ENCODE data around the gene RGS3.
A peak's percentile ranks its signal among the peaks of the same experiment; 100 is the strongest.
"Not testable (repeated sequence)": the region's sequence is repeated elsewhere in the genome, so short reads cannot be mapped to it uniquely, and the experiment has no call there.

Gene RGS3

GRCh38 chr9:113545068-113545467 is 81.5 kb downstream of the RGS3 start:
- Histone ChIP-seq H3K4me1 (ENCODE audit: control insufficient read depth, insufficient read depth, low read length) (peaks cover 12% of the 10 kb centered on the region), H3K4me2 (ENCODE audit: low read length) (no peak overlapping the region), H3K9ac (ENCODE audit: low read depth, low read length) (no peak overlapping the region), H3K27me3 (ENCODE audit: control insufficient read depth, insufficient read depth, low read length) (peaks cover 15% of the 10 kb centered on the region), H3K9me3 (replicated peaks; ENCODE audit: low read length) (no peaks in the 10 kb centered on the region), H3K36me3 (ENCODE audit: insufficient read depth, low read length) (no peaks in the 10 kb centered on the region), H3K4me3 (ENCODE audit: low read length) (no peak overlapping the region)

DNA sequence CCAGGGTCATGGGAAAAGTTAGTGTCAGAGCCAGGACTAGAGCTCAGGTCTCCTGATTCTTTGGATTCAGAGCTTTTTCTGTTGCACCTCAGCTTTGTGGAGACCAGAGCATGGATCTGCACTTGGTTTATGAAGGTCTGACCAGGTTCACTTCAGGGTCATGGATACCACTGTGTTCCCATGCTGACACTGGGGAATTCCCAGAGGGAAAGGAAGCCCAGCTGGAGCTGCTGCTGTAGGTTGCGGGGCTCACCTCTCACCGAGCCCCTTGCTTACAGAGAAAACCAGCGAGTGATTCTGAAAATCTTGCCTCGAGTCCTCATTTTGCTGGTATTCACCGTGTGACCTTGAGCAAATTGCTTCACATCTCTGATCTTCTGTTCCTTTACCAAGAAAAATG is 83.0 kb downstream of the RGS3 start:
- Histone ChIP-seq H3K27me3 (ENCODE audit: control insufficient read depth, insufficient read depth, low read length) (peaks cover 12% of the 10 kb centered on the region), H3K4me1 (ENCODE audit: control insufficient read depth, insufficient read depth, low read length) (peaks cover 12% of the 10 kb centered on the region), H3K4me3 (ENCODE audit: low read length) (no peak overlapping the region)

DNA sequence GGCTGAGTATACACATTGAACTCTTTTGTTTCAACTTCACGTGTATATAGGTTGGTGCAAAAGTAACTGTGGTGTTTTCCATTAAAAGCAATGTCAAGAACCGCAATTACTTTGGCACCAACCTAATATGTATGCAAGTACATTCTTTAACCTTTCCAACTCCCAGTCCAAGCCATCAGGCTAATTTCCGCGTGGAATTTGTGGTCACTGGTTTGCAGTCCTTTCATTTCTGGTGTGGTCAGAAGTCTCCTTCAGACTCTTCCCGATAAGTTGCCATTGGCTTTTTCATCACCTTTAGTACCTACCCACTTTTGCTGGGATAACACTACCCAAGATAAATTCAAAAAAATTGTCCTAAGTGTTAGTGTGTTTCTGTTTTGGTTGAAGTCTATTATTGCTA is 84.0 kb downstream of the RGS3 start:
- Histone ChIP-seq H3K4me3 (ENCODE audit: low read length) (no peak overlapping the region), H3K4me1 (ENCODE audit: control insufficient read depth, insufficient read depth, low read length) (peaks cover 12% of the 10 kb centered on the region), H3K9ac (ENCODE audit: low read depth, low read length) (no peak overlapping the region), H3K9me3 (replicated peaks; ENCODE audit: low read length) (no peaks in the 10 kb centered on the region), H3K4me2 (ENCODE audit: low read length) (no peak overlapping the region), H3K27me3 (ENCODE audit: control insufficient read depth, insufficient read depth, low read length) (peaks cover 12% of the 10 kb centered on the region), H3K36me3 (ENCODE audit: insufficient read depth, low read length) (no peaks in the 10 kb centered on the region)

More for the DNA sequence above, 83.0 kb downstream of the RGS3 start:
- no peak overlapping the region for H3K4me2 ChIP-seq (ENCODE audit: low read length)
- H3K9ac ChIP-seq (ENCODE audit: low read depth, low read length) = no peak overlapping the region
- no peaks in the 10 kb centered on the region for H3K36me3 ChIP-seq (ENCODE audit: insufficient read depth, low read length)
- H3K9me3 ChIP-seq (replicated peaks; ENCODE audit: low read length) = no peaks in the 10 kb centered on the region

GRCh38 chr9:113548221-113549041 is 84.9 kb downstream of the RGS3 start:
- Histone ChIP-seq H3K36me3 (ENCODE audit: insufficient read depth, low read length) (no peaks in the 10 kb centered on the region), H3K9ac (ENCODE audit: low read depth, low read length) (peak overlapping the region; percentile 31), H3K4me3 (ENCODE audit: low read length) (no peak overlapping the region), H3K27me3 (ENCODE audit: control insufficient read depth, insufficient read depth, low read length) (peaks cover 6% of the 10 kb centered on the region), H3K9me3 (replicated peaks; ENCODE audit: low read length) (no peaks in the 10 kb centered on the region), H3K4me2 (ENCODE audit: low read length) (peak overlapping the region; percentile 25), H3K4me1 (ENCODE audit: control insufficient read depth, insufficient read depth, low read length) (peaks cover 12% of the 10 kb centered on the region)

- not testable (repeated sequence) for H3K9ac ChIP-seq (ENCODE audit: low read depth, low read length); H3K9me3 ChIP-seq (replicated peaks; ENCODE audit: low read length); H3K4me2 ChIP-seq (ENCODE audit: low read length); H3K36me3 ChIP-seq (ENCODE audit: insufficient read depth, low read length); H3K4me3 ChIP-seq (ENCODE audit: low read length); H3K27me3 ChIP-seq (ENCODE audit: control insufficient read depth, insufficient read depth, low read length)
- H3K4me1 ChIP-seq (ENCODE audit: control insufficient read depth, insufficient read depth, low read length) = peaks cover 12% of the 10 kb centered on the region
These were observed 86.4 kb downstream of the RGS3 start for GRCh38 chr9:113549892-113550291.

DNA sequence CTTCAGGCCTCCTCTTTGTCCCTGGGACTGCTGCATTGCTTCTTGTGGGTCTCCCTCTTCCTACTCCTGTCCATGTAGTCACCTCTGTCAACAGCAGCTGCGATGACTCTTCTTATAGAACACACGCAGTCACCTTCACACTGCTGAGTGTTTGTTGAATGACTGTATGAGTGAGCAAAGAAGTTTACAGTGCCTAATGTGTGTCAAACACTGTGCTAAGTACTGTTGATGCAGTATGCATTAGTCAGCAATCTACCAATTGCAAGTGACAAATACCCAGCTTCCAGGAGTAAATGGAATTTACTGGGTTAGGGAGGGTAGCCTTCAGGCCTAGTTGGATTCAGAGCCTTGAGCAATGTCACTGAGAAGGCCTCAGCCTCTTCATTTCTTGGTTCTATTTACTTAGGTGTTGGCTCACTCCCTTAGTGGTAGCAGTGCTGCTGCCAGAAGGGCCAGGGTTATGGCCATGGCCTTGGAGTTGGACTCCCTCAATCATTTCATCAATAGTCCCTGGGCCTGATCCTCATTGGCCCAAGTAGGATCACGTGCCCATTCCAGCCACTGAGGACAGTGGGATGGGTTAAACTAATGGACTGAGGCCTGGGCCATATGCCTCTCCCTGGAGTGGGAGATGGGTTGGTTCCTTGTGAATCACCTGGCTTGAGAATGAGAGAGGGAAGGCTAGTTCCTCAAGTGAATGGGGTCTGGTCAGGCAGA is 93.5 kb downstream of the RGS3 start:
- Histone ChIP-seq H3K4me2 (ENCODE audit: low read length) (no peak overlapping the region), H3K4me3 (ENCODE audit: low read length) (no peak overlapping the region), H3K9me3 (replicated peaks; ENCODE audit: low read length) (no peaks in the 10 kb centered on the region), H3K4me1 (ENCODE audit: control insufficient read depth, insufficient read depth, low read length) (peaks cover 32% of the 10 kb centered on the region), H3K27me3 (ENCODE audit: control insufficient read depth, insufficient read depth, low read length) (no peaks in the 10 kb centered on the region), H3K36me3 (ENCODE audit: insufficient read depth, low read length) (no peaks in the 10 kb centered on the region), H3K9ac (ENCODE audit: low read depth, low read length) (no peak overlapping the region)

- Histone ChIP-seq H3K9ac (ENCODE audit: low read depth, low read length) (no peak overlapping the region), H3K27me3 (ENCODE audit: control insufficient read depth, insufficient read depth, low read length) (no peaks in the 10 kb centered on the region), H3K4me2 (ENCODE audit: low read length) (peak overlapping the region; percentile 41), H3K4me1 (ENCODE audit: control insufficient read depth, insufficient read depth, low read length) (peaks cover 37% of the 10 kb centered on the region), H3K36me3 (ENCODE audit: insufficient read depth, low read length) (no peaks in the 10 kb centered on the region), H3K9me3 (replicated peaks; ENCODE audit: low read length) (no peaks in the 10 kb centered on the region), H3K4me3 (ENCODE audit: low read length) (no peak overlapping the region)
These were observed 95.3 kb downstream of the RGS3 start for GRCh38 chr9:113558632-113559502.

- no peaks in the 10 kb centered on the region for H3K27me3 ChIP-seq (ENCODE audit: control insufficient read depth, insufficient read depth, low read length)
- H3K4me3 ChIP-seq (ENCODE audit: low read length) = no peak overlapping the region
- peaks cover 49% of the 10 kb centered on the region for H3K4me1 ChIP-seq (ENCODE audit: control insufficient read depth, insufficient read depth, low read length)
- no peaks in the 10 kb centered on the region for H3K36me3 ChIP-seq (ENCODE audit: insufficient read depth, low read length)
- H3K4me2 ChIP-seq (ENCODE audit: low read length) = no peak overlapping the region
- no peak overlapping the region for H3K9ac ChIP-seq (ENCODE audit: low read depth, low read length)
- H3K9me3 ChIP-seq (replicated peaks; ENCODE audit: low read length) = no peaks in the 10 kb centered on the region
These were observed 96.6 kb downstream of the RGS3 start for GRCh38 chr9:113559834-113560800.

- H3K27me3 ChIP-seq (ENCODE audit: control insufficient read depth, insufficient read depth, low read length) = no peaks in the 10 kb centered on the region
- H3K36me3 ChIP-seq (ENCODE audit: insufficient read depth, low read length) = no peaks in the 10 kb centered on the region
- no peak overlapping the region for H3K4me2 ChIP-seq (ENCODE audit: low read length)
- H3K9ac ChIP-seq (ENCODE audit: low read depth, low read length) = no peak overlapping the region
- no peaks in the 10 kb centered on the region for H3K9me3 ChIP-seq (replicated peaks; ENCODE audit: low read length)
- no peak overlapping the region for H3K4me3 ChIP-seq (ENCODE audit: low read length)
- peaks cover 51% of the 10 kb centered on the region for H3K4me1 ChIP-seq (ENCODE audit: control insufficient read depth, insufficient read depth, low read length)
These were observed 99.3 kb downstream of the RGS3 start for GRCh38 chr9:113562653-113563381.

GRCh38 chr9:113563826-113564497 is 100.4 kb downstream of the RGS3 start:
- Histone ChIP-seq H3K9me3 (replicated peaks; ENCODE audit: low read length) (no peaks in the 10 kb centered on the region), H3K4me2 (ENCODE audit: low read length) (peak overlapping the region; percentile 93), H3K27me3 (ENCODE audit: control insufficient read depth, insufficient read depth, low read length) (no peaks in the 10 kb centered on the region), H3K36me3 (ENCODE audit: insufficient read depth, low read length) (no peaks in the 10 kb centered on the region), H3K9ac (ENCODE audit: low read depth, low read length) (peak overlapping the region; percentile 85), H3K4me3 (ENCODE audit: low read length) (peak overlapping the region; percentile 76), H3K4me1 (ENCODE audit: control insufficient read depth, insufficient read depth, low read length) (peaks cover 57% of the 10 kb centered on the region)

Measured in skeletal muscle satellite cell (primary cell).